SK-N-SH (cell line): Measurements from ENCODE around the gene MRPL14. TPM values are rescaled to one million over a fixed set of nuclear protein-coding genes. Genes with fewer than 3 reads are reported as not detected.

Experiments used
- CTCF ChIA-PET: fragments of 300-600, 350-600 bp; formaldehyde crosslinking; extraction: SDS; loops from one replicate; lab custom pipeline; 2021; lab: Yijun Ruan, JAX
- POLR2A ChIA-PET: fragments of 350-600 bp; sonication (Branson Sonifier 250); formaldehyde crosslinking; extraction: SDS; loops from one replicate; lab custom pipeline; 2020; ENCODE audit warnings: antibody characterized with exemption, inconsistent platforms; lab: Yijun Ruan, JAX
- DNase-seq: peaks from one replicate; pipeline ENCODE4 v3.0.0; 2012
- H2AFZ ChIP-seq: fragments of 200-600 bp; sonication (generic); 2 replicates; pipeline ENCODE4 v1.8.1; 2016; ENCODE audit warnings: antibody characterized with exemption, mild to moderate bottlenecking, low read depth
- H3F3A ChIP-seq: fragments of 200-600 bp; sonication (generic); replicated peaks from 2 replicates; pipeline ENCODE3; 2016; ENCODE audit warnings: antibody characterized with exemption, mild to moderate bottlenecking; ENCODE audit not compliant: insufficient read depth
- H3K27ac ChIP-seq, 2 experiments: fragments of 200-500 bp in 1 of 2; fragments of 200-600 bp in 1 of 2; sonication (Bioruptor generic) in 1 of 2; sonication (generic), shearing (Covaris generic) in 1 of 2; 2 replicates each; pipeline versions ENCODE4 v1.5.1 to v1.6.1; 2014 to 2016; ENCODE audit warnings: low read depth in 2 of 2, inconsistent platforms in 1 of 2, low read length in 1 of 2, mild to moderate bottlenecking in 1 of 2, mixed read lengths in 1 of 2
- H3K27me3 ChIP-seq: fragments of 200-600 bp; sonication (generic), shearing (Covaris generic); 2 replicates; pipeline ENCODE4 v1.6.1; 2016; ENCODE audit warnings: mixed run types; ENCODE audit not compliant: insufficient read depth
- H3K36me3 ChIP-seq, 2 experiments: fragments of 200-500 bp in 1 of 2; fragments of 200-600 bp in 1 of 2; sonication (Bioruptor generic) in 1 of 2; sonication (generic) in 1 of 2; replicated peaks in 1 of 2; 2 replicates each; pipeline versions ENCODE3 to v1.5.1; 2014 to 2016; ENCODE audit warnings: low read length in 1 of 2, mild to moderate bottlenecking in 1 of 2; ENCODE audit not compliant: insufficient read depth in 2 of 2, control insufficient read depth in 1 of 2
- H3K4me1 ChIP-seq, 2 experiments: fragments of 200-500 bp in 1 of 2; fragments of 200-600 bp in 1 of 2; sonication (Bioruptor generic) in 1 of 2; sonication (generic), shearing (Covaris generic) in 1 of 2; 2 replicates each; pipeline versions ENCODE4 v1.5.1 to v1.6.1; 2014 to 2016; ENCODE audit warnings: low read depth in 1 of 2, low read length in 1 of 2, mixed run types in 1 of 2; ENCODE audit not compliant: insufficient read depth in 2 of 2, control insufficient read depth in 1 of 2
- H3K4me2 ChIP-seq: fragments of 200-600 bp; sonication (generic), shearing (Covaris generic); 2 replicates; pipeline ENCODE4 v1.6.1; 2017; ENCODE audit warnings: mixed run types
- H3K4me3 ChIP-seq, 2 experiments: fragments of 200-500 bp in 1 of 2; fragments of 200-600 bp in 1 of 2; sonication (Bioruptor generic) in 1 of 2; sonication (generic), shearing (Covaris generic) in 1 of 2; 2 replicates each; pipeline versions ENCODE4 v1.5.1 to v1.8.1; 2014 to 2016; ENCODE audit warnings: low read depth in 2 of 2, inconsistent platforms in 1 of 2, low read length in 1 of 2, mild to moderate bottlenecking in 1 of 2, mixed read lengths in 1 of 2, moderate library complexity in 1 of 2
- H3K79me2 ChIP-seq: fragments of 200-600 bp; sonication (generic); 2 replicates; pipeline ENCODE4 v1.8.1; 2017; ENCODE audit warnings: mild to moderate bottlenecking; ENCODE audit not compliant: insufficient read depth
- H3K9ac ChIP-seq: fragments of 200-600 bp; sonication (generic); 2 replicates; pipeline ENCODE4 v1.6.1; 2017; ENCODE audit warnings: mixed run types
- H3K9me2 ChIP-seq: fragments of 200-600 bp; sonication (generic); 2 replicates; pipeline ENCODE4 v1.6.1; 2017; ENCODE audit warnings: mixed run types
- H3K9me3 ChIP-seq: fragments of 200-600 bp; sonication (generic); 2 replicates; pipeline ENCODE4 v1.6.1; 2017; ENCODE audit warnings: mixed run types, mild to moderate bottlenecking, moderate library complexity
- H4K20me1 ChIP-seq: fragments of 200-600 bp; sonication (generic); 2 replicates; pipeline ENCODE4 v1.6.1; 2017; ENCODE audit warnings: mild to moderate bottlenecking, mixed run types; ENCODE audit not compliant: insufficient read depth
- CHD2 ChIP-seq: fragments of 150-350 bp; IDR thresholded peaks from 2 replicates; pipeline ENCODE4 v1.6.1; 2018; ENCODE audit warnings: low read length; ENCODE audit not compliant: partially characterized antibody
- CTCF ChIP-seq: fragments of 200-600 bp; sonication (generic); IDR thresholded peaks from 2 replicates; pipeline ENCODE4 v1.6.1; 2017; ENCODE audit warnings: antibody characterized with exemption, mild to moderate bottlenecking, moderate library complexity
- ELF1 ChIP-seq: IDR thresholded peaks from 2 replicates; pipeline ENCODE4 v1.4.0; 2012
- FOXM1 ChIP-seq: IDR thresholded peaks from 2 replicates; pipeline ENCODE4 v1.4.0; 2012; ENCODE audit warnings: low read depth, mild to moderate bottlenecking
- JUND ChIP-seq: IDR thresholded peaks from 2 replicates; pipeline ENCODE4 v1.4.0; 2012
- MXI1 ChIP-seq: IDR thresholded peaks from 2 replicates; pipeline ENCODE4 v1.6.1; 2012; ENCODE audit warnings: mild to moderate bottlenecking, low read depth, low read length, improper control_type of control experiment
- NFIC ChIP-seq: IDR thresholded peaks from 2 replicates; pipeline ENCODE4 v1.4.0; 2012; ENCODE audit warnings: borderline replicate concordance
- NRF1 ChIP-seq: IDR thresholded peaks from 2 replicates; pipeline ENCODE4 v1.6.1; 2012; ENCODE audit warnings: low read depth, mild to moderate bottlenecking, low read length
- RCOR1 ChIP-seq: fragments of 150-350 bp; IDR thresholded peaks from 2 replicates; pipeline ENCODE4 v1.6.1; 2017; ENCODE audit warnings: antibody characterized with exemption, low read length
- REST ChIP-seq: IDR thresholded peaks from 2 replicates; pipeline ENCODE4 v1.6.1; 2012; ENCODE audit warnings: mild to moderate bottlenecking, low read depth, low read length, moderate library complexity
- RXRA ChIP-seq: IDR thresholded peaks from 2 replicates; pipeline ENCODE4 v1.4.0; 2012; ENCODE audit warnings: low read depth, mild to moderate bottlenecking, borderline replicate concordance
- TEAD4 ChIP-seq: IDR thresholded peaks from 2 replicates; pipeline ENCODE4 v1.4.0; 2012; ENCODE audit warnings: mild to moderate bottlenecking, borderline replicate concordance; ENCODE audit not compliant: insufficient read depth
- ZBTB33 ChIP-seq: IDR thresholded peaks from 2 replicates; pipeline ENCODE4 v1.4.0; 2012; ENCODE audit warnings: low read depth, borderline replicate concordance
- WGBS: methylation state at CpG from one replicate; pipeline ENCODE4 v1.1.6; 2017; ENCODE audit warnings: low lambda C conversion rate; 5-methylcytosine and 5-hydroxymethylcytosine counted together
- polyA plus RNA-seq, 3 experiments: library from polyadenylated mRNA; depleted of rRNA; stranded (reverse); fragments of >200 nt; gene quantifications; 2 replicates each; pipeline ENCODE4 v1.2.3, GENCODE V29; 2012

MRPL14 gene
- polyA plus RNA-seq, 1 of the 3 experiments (the other 2 are of a cell fraction) = 97.0 TPM

- POLR2A ChIA-PET = no interaction called here
- no peaks in the 10 kb centered on the region for H3K27me3 ChIP-seq
- H2AFZ ChIP-seq = no peak overlapping the region
- H3K4me3 ChIP-seq = no peak overlapping the region
- H4K20me1 ChIP-seq = no peaks in the 10 kb centered on the region
- WGBS = 92% methylated on average over 1 of the region's 5 CpGs
- no peaks in the 10 kb centered on the region for H3K9me3 ChIP-seq
- no peaks in the 10 kb centered on the region for H3K9me2 ChIP-seq
- no peak for DNase-seq
- no peak overlapping the region for H3K9ac ChIP-seq
- H3K79me2 ChIP-seq = no peaks in the 10 kb centered on the region
- CTCF ChIA-PET = interaction anchor here (1.1 to 4.7 kb wide), 5 partner anchors 10 to 320 kb away, joined by 3 to 21 read pairs (median 8); partner anchors contain the start of gene VEGFA
- peaks cover 0 to 21% of the 10 kb centered on the region in 2 experiments; a peak in 1 of 4 replicates for H3K4me1 ChIP-seq
- no peaks in the 10 kb centered on the region for H3F3A ChIP-seq
- H3K36me3 ChIP-seq = no peaks in the 10 kb centered on the region
- no peak for TF ChIP-seq TEAD4
- TF ChIP-seq CHD2 = no peak
- no peak for TF ChIP-seq REST
- no peak for TF ChIP-seq CTCF
- TF ChIP-seq MXI1 = no peak
- no peak for TF ChIP-seq NRF1
- TF ChIP-seq RCOR1 = no peak
- H3K4me2 ChIP-seq = no peak overlapping the region
- H3K27ac ChIP-seq = no peak overlapping the region
Measured at GRCh38 chr6:44090465-44090864, 36.8 kb downstream of the MRPL14 start.

GRCh38 chr6:44088827-44089590 is 38.2 kb downstream of the MRPL14 start:
- no peak overlapping the region for H2AFZ ChIP-seq
- H3K4me3 ChIP-seq = no peak overlapping the region
- no peaks in the 10 kb centered on the region for H4K20me1 ChIP-seq
- H3K9me2 ChIP-seq = no peaks in the 10 kb centered on the region
- no peaks in the 10 kb centered on the region for H3K36me3 ChIP-seq
- H3K9ac ChIP-seq = no peak overlapping the region
- 82% methylated on average over 4 of the region's 11 CpGs for WGBS
- H3K27me3 ChIP-seq = no peaks in the 10 kb centered on the region
- POLR2A ChIA-PET = no interaction called here
- H3K4me2 ChIP-seq = no peak overlapping the region
- no peak overlapping the region for H3K27ac ChIP-seq
- no peak for TF ChIP-seq REST
- no peak for TF ChIP-seq ZBTB33
- TF ChIP-seq NFIC = no peak
- TF ChIP-seq FOXM1 = no peak
- no peak for TF ChIP-seq JUND
- no peak for TF ChIP-seq RXRA
- no peak for TF ChIP-seq ELF1
- H3K9me3 ChIP-seq = no peaks in the 10 kb centered on the region
- H3K4me1 ChIP-seq = peaks cover 0 to 32% of the 10 kb centered on the region in 2 experiments; a peak in 2 of 4 replicates
- H3K79me2 ChIP-seq = no peaks in the 10 kb centered on the region
- no peak for DNase-seq
- CTCF ChIA-PET = interaction anchor here (0.7 to 5.6 kb wide), 7 partner anchors 8 to 319 kb away, joined by 3 to 38 read pairs (median 8); partner anchors contain the start of gene VEGFA
- no peaks in the 10 kb centered on the region for H3F3A ChIP-seq
